Liver (tissue), 9 donors: ENCODE data around the gene PLA2G3. TPM values are rescaled to one million over a fixed set of nuclear protein-coding genes. Genes with fewer than 3 reads are reported as not detected.
A peak's percentile ranks its signal among the peaks of the same experiment; 100 is the strongest.

Experiments
- DNase-seq: peaks from one replicate; pipeline ENCODE4 v3.0.0-alpha.2; 2017; ENCODE audit warnings: low spot score
- H3K27ac ChIP-seq, 2 donors: one replicate each; pipeline ENCODE4 v1.7.0; 2013; ENCODE audit warnings: inconsistent platforms in 2 of 2, low read length in 2 of 2, control low read depth in 1 of 2, low read depth in 1 of 2, mild to moderate bottlenecking in 1 of 2
- H3K27me3 ChIP-seq, 4 donors: one replicate each; pipeline versions ENCODE4 v1.6.1 to v1.7.0; 2013; ENCODE audit warnings: low read length in 3 of 4, inconsistent platforms in 1 of 4, mild to moderate bottlenecking in 1 of 4, moderate library complexity in 1 of 4; ENCODE audit not compliant: control insufficient read depth in 4 of 4, insufficient read depth in 4 of 4
- H3K36me3 ChIP-seq, 4 donors: one replicate each; pipeline versions ENCODE4 v1.6.1 to v1.7.0; 2013; ENCODE audit warnings: low read length in 3 of 4, mild to moderate bottlenecking in 3 of 4, low read depth in 1 of 4, moderate library complexity in 1 of 4; ENCODE audit not compliant: control insufficient read depth in 4 of 4, insufficient read depth in 3 of 4
- H3K4me1 ChIP-seq, 4 donors: one replicate each; pipeline versions ENCODE4 v1.6.1 to v1.7.0; 2013; ENCODE audit warnings: low read length in 3 of 4, mild to moderate bottlenecking in 3 of 4, moderate library complexity in 1 of 4; ENCODE audit not compliant: control insufficient read depth in 4 of 4, insufficient read depth in 4 of 4
- H3K4me3 ChIP-seq, 3 donors: one replicate each; pipeline versions ENCODE4 v1.6.1 to v1.7.0; 2013; ENCODE audit warnings: low read length in 3 of 3, control low read depth in 1 of 3, low read depth in 1 of 3, mild to moderate bottlenecking in 1 of 3
- H3K9ac ChIP-seq, 2 donors: one replicate each; pipeline ENCODE4 v1.7.0; 2013; ENCODE audit warnings: low read length in 2 of 2, mild to moderate bottlenecking in 2 of 2, moderate library complexity in 2 of 2, control low read depth in 1 of 2, low read depth in 1 of 2
- H3K9me3 ChIP-seq, 4 donors: one replicate each; pipeline versions ENCODE4 v1.6.1 to v1.7.0; 2013; ENCODE audit warnings: low read length in 3 of 4; ENCODE audit not compliant: control insufficient read depth in 4 of 4
- CTCF ChIP-seq: fragments of 150-350 bp; IDR thresholded peaks from 2 replicates; pipeline ENCODE4 v1.5.1; 2017; ENCODE audit warnings: improper control_type of control experiment, low read depth, low read length; ENCODE audit not compliant: missing input control
- FOXA1 ChIP-seq: IDR thresholded peaks from 2 replicates; pipeline ENCODE4 v1.6.1; 2016; ENCODE audit warnings: antibody characterized with exemption
- FOXA2 ChIP-seq: IDR thresholded peaks from 2 replicates; pipeline ENCODE4 v1.6.1; 2016; ENCODE audit warnings: antibody characterized with exemption
- GABPA ChIP-seq, 2 donors: IDR thresholded peaks in 1 of 2; conservative IDR thresholded peaks in 1 of 2; 2 replicates each; pipeline ENCODE4 v1.6.1; 2016; ENCODE audit warnings: antibody characterized with exemption in 2 of 2, mild to moderate bottlenecking in 1 of 2, moderate library complexity in 1 of 2
- JUND ChIP-seq, 2 donors: IDR thresholded peaks; 2 replicates each; pipeline ENCODE4 v1.6.1; 2016; ENCODE audit warnings: antibody characterized with exemption in 2 of 2
- RAD21 ChIP-seq, 2 donors: IDR thresholded peaks; 2 replicates each; pipeline ENCODE4 v1.6.1; 2016; ENCODE audit warnings: antibody characterized with exemption in 2 of 2, mild to moderate bottlenecking in 2 of 2
- YY1 ChIP-seq: IDR thresholded peaks from 2 replicates; pipeline ENCODE4 v1.6.1; 2016; ENCODE audit warnings: antibody characterized with exemption, mild to moderate bottlenecking
- WGBS: extraction: QIAGEN DNeasy Blood & Tissue Kit; methylation state at CpG from one replicate; pipeline ENCODE4 v1.1.7; 2013; 5-methylcytosine and 5-hydroxymethylcytosine counted together
- polyA plus RNA-seq, 2 donors: library from polyadenylated mRNA; stranded (reverse) in 1 of 2; unstranded in 1 of 2; fragments of 200-250 nt in 1 of 2; fragments of >200 nt in 1 of 2; fragmentation: Nextera tagmentation in 1 of 2; extraction: Ambion mirVana in 1 of 2; gene quantifications; one replicate each; pipeline versions ENCODE4 v1.2.1 to v1.2.3, GENCODE V29; 2013 to 2015
- total RNA-seq, 2 donors: library from RNA; depleted of rRNA; stranded (reverse); fragments of >200 nt; gene quantifications; one replicate each; pipeline ENCODE4 v1.2.3, GENCODE V29; 2014
- TF ChIP-seq, protein P1 (sequence below): IDR thresholded peaks from 2 replicates; pipeline ENCODE4 v1.6.1; 2016; ENCODE audit warnings: antibody characterized with exemption
- TF ChIP-seq, protein P2 (sequence below): IDR thresholded peaks from 2 replicates; pipeline ENCODE4 v1.6.1; 2016; ENCODE audit warnings: antibody characterized with exemption
- TF ChIP-seq, protein P3 (sequence below): IDR thresholded peaks from 2 replicates; pipeline ENCODE4 v1.6.1; 2016; ENCODE audit warnings: antibody characterized with exemption, mild to moderate bottlenecking
- donor health status: healthy.
- donor health status: healthy.
- donor health status: healthy.
- donor health status: healthy.
- donor health status: healthy.

The PLA2G3 gene
- total and polyA plus RNA-seq, 4 donors, result not detected

- DNase-seq, result no peak
- 66% methylated on average over 6 of the region's 6 CpGs for WGBS
Observed at GRCh38 chr22:31177420-31178162, 37.3 kb upstream of the PLA2G3 start.

DNA sequence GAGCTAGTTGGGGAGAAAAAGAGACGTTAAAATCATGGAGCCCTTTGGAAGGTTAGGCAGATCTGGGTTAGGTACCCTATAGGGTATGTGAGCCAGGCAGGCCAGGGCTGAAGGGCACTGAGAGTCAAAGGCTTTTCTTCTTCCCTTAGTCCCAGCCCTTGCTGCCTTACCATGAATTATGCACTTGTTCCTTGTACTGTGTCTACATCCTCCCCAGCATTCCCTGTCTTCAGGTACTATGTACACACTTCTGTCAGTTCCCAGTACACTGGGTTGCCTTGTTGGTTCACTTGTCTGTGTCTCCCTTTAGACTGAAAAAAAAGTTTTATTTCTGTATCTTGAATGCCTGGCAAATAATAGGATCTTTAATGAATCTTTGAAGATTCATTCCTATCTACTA is 36.6 kb upstream of the PLA2G3 start:
- WGBS, result 98% methylated on average over 1 of the region's 1 CpG
- Histone ChIP-seq H3K9me3 (no peaks in the 10 kb centered on the region), H3K4me3 (no peak overlapping the region), H3K27me3 (no peaks in the 10 kb centered on the region), H3K4me1 (peaks cover 5 to 22% (median 13%) of the 10 kb centered on the region in 4 donors), H3K9ac (no peak overlapping the region), H3K36me3 (no peaks in the 10 kb centered on the region), H3K27ac (no peak overlapping the region)
- no peak for DNase-seq
- TF ChIP-seq YY1, result no peak
- no peak for TF ChIP-seq JUND (IDR thresholded peaks at IDR 0.05)
- no peak for TF ChIP-seq CTCF

More at GRCh38 chr22:31177420-31178162, 37.3 kb upstream of the PLA2G3 start:
- no peak overlapping the region for H3K27ac ChIP-seq
- H3K9me3 ChIP-seq, result no peaks in the 10 kb centered on the region
- H3K4me3 ChIP-seq, result no peak overlapping the region
- H3K4me1 ChIP-seq, result peaks cover 5 to 22% (median 13%) of the 10 kb centered on the region in 4 donors
- H3K9ac ChIP-seq, result no peak overlapping the region
- peaks cover 0 to 2% (median 0%) of the 10 kb centered on the region in 4 donors for H3K36me3 ChIP-seq
- H3K27me3 ChIP-seq, result no peaks in the 10 kb centered on the region
- TF ChIP-seq CTCF, result peak; percentile 8
- TF ChIP-seq FOXA1, result no peak

- TF ChIP-seq, protein P1, sequence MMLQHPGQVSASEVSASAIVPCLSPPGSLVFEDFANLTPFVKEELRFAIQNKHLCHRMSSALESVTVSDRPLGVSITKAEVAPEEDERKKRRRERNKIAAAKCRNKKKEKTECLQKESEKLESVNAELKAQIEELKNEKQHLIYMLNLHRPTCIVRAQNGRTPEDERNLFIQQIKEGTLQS, result no peak
- TF ChIP-seq FOXA1, result no peak
- no peak for TF ChIP-seq GABPA (IDR thresholded peaks at IDR 0.05 in 1 of 2, conservative IDR thresholded peaks at IDR 0.05 in 1 of 2)
- no peak for TF ChIP-seq YY1
- TF ChIP-seq, protein P2, sequence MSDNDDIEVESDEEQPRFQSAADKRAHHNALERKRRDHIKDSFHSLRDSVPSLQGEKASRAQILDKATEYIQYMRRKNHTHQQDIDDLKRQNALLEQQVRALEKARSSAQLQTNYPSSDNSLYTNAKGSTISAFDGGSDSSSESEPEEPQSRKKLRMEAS, result no peak
- TF ChIP-seq, protein P3, sequence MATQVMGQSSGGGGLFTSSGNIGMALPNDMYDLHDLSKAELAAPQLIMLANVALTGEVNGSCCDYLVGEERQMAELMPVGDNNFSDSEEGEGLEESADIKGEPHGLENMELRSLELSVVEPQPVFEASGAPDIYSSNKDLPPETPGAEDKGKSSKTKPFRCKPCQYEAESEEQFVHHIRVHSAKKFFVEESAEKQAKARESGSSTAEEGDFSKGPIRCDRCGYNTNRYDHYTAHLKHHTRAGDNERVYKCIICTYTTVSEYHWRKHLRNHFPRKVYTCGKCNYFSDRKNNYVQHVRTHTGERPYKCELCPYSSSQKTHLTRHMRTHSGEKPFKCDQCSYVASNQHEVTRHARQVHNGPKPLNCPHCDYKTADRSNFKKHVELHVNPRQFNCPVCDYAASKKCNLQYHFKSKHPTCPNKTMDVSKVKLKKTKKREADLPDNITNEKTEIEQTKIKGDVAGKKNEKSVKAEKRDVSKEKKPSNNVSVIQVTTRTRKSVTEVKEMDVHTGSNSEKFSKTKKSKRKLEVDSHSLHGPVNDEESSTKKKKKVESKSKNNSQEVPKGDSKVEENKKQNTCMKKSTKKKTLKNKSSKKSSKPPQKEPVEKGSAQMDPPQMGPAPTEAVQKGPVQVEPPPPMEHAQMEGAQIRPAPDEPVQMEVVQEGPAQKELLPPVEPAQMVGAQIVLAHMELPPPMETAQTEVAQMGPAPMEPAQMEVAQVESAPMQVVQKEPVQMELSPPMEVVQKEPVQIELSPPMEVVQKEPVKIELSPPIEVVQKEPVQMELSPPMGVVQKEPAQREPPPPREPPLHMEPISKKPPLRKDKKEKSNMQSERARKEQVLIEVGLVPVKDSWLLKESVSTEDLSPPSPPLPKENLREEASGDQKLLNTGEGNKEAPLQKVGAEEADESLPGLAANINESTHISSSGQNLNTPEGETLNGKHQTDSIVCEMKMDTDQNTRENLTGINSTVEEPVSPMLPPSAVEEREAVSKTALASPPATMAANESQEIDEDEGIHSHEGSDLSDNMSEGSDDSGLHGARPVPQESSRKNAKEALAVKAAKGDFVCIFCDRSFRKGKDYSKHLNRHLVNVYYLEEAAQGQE, result no peak
- no peak for TF ChIP-seq RAD21 (IDR thresholded peaks at IDR 0.05)
- TF ChIP-seq FOXA2, result no peak
- TF ChIP-seq CTCF, result no peak
- no peaks in the 10 kb centered on the region for H3K36me3 ChIP-seq
- H3K9me3 ChIP-seq, result no peaks in the 10 kb centered on the region
- DNase-seq, result no peak
- no peak overlapping the region for H3K4me3 ChIP-seq
- 82% methylated on average over 5 of the region's 5 CpGs for WGBS
- no peak overlapping the region for H3K27ac ChIP-seq
- H3K27me3 ChIP-seq, result no peaks in the 10 kb centered on the region
- peaks cover 2 to 22% (median 7%) of the 10 kb centered on the region in 4 donors for H3K4me1 ChIP-seq
- no peak overlapping the region for H3K9ac ChIP-seq
Observed at GRCh38 chr22:31173386-31174145, 33.3 kb upstream of the PLA2G3 start.
